GM12873 (cell line): ENCODE measurements around the gene FAM204A.
A peak's percentile ranks its signal among the peaks of the same experiment; 100 is the strongest.

Experiments
- TF ChIP-seq, protein P1 (sequence below): IDR thresholded peaks from 2 replicates; pipeline ENCODE4 v1.5.1; 2012; ENCODE audit warnings: low read depth, mild to moderate bottlenecking, moderate library complexity, low read length, control low read depth; ENCODE audit not compliant: insufficient read depth; ENCODE audit errors: missing control alignments

Gene FAM204A

DNA sequence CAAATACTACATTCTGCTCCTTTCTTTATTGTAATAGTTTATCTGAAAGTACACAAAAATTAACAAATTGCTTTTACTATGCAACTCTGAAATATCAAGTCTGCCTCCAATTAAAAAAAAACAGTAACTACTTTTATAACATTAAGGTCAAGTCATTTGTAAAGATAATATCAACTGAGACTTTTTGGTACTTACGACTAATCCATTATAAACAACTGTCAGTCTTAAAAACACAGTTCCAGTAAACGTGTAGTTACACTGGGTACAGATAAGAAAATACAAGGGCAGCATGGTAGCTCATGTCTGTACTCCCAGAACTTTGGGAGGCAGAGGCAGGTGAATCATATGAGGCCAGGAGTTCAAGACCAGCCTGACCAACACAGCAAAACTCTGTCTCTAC is 32.2 kb downstream of the FAM204A start:
- TF ChIP-seq, protein P1, sequence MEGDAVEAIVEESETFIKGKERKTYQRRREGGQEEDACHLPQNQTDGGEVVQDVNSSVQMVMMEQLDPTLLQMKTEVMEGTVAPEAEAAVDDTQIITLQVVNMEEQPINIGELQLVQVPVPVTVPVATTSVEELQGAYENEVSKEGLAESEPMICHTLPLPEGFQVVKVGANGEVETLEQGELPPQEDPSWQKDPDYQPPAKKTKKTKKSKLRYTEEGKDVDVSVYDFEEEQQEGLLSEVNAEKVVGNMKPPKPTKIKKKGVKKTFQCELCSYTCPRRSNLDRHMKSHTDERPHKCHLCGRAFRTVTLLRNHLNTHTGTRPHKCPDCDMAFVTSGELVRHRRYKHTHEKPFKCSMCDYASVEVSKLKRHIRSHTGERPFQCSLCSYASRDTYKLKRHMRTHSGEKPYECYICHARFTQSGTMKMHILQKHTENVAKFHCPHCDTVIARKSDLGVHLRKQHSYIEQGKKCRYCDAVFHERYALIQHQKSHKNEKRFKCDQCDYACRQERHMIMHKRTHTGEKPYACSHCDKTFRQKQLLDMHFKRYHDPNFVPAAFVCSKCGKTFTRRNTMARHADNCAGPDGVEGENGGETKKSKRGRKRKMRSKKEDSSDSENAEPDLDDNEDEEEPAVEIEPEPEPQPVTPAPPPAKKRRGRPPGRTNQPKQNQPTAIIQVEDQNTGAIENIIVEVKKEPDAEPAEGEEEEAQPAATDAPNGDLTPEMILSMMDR: no peak

DNA sequence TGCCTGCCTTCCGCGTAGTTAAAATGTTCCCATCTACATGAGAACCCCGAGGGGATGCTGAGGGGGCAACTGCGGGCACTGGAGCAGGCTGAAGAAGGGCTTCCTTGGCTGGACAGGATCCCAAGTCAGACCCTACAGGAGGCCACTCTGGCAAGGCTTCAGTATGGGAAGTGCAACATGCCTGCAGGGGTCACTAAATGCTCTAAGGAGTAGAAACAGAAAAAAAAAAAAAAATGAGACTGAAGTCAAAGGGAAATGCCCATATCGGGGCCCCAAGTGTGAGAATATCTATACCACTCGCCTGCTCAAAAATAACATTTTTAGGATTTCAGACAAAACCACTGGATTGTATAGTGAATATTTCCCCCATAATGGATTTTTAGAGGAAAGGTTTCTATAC is 33.5 kb downstream of the FAM204A start:
- TF ChIP-seq, protein P1: peak; percentile 12

DNA sequence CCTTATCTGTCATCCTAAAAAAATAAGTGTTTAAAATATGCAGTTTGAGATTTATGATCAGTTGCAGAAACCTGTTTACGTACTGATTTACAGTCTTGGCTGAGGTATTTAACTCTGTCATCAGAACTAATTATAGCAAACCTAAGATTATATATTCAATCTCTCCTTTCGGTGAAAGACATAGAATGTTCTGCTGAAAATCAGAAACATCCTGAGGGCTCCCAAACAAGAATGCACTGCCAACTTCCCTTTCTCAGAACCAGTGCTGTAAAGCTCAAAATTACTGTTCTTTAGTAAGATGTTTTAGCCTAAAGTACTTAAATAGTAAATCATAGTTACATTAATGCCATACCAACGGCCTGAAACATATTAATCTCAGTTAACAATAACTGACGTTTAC is 34.3 kb downstream of the FAM204A start:
- TF ChIP-seq, protein P1: no peak

DNA sequence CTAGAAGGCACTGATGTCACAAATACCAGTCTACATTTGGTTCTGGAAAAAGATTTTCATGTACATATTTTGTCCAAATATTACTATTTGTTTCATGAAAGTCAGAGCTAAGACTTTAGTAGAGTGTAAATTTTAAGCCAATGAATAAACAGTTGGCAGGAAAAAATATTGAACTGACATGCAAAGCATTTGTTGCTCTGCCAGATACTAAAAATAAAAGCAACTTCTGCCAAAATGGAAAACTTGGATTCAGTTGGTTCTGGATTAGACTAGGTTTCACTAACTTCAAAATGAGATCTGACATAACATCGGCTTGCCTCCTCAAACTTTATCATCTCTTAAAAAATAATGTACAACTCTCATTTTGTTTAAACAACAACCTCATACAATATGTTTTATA is 34.9 kb downstream of the FAM204A start:
- TF ChIP-seq, protein P1: no peak

DNA sequence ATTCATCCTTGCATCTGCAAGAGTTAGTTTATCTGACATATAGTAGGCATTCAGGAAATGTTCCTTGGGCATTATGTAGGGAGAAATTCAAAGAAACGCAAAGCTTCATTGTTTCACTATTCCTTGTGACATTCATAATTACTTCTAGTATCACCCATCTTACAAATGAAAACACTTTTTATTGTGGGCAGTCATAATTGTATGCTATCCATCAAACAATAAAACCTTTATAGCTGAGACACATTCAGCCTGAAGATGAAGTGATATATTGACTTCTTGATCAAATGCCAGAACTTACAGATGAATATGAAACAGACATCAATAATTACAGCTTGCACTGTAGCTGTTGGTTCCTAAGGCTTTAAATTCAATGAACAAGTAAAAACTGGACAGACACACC is 36.4 kb downstream of the FAM204A start:
- TF ChIP-seq, protein P1: no peak

DNA sequence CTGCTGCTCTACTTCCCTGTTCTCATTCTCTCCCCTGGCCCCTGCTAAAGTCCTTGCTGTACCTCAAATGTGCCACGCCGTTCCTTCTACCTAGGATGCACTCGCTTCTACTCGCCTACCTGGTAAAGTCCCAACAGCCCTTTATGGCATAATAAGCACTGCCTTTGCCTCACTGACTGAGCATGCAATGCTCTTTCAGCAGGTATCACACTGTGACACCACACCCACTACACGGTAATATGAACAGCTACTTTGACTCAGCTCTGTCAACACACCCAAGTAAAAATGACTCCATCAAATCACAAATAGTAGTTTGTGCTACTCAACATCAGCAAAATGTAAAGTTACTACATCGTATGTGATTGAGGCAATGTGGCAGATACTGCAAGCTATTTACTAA is 37.6 kb downstream of the FAM204A start:
- TF ChIP-seq, protein P1: no peak

DNA sequence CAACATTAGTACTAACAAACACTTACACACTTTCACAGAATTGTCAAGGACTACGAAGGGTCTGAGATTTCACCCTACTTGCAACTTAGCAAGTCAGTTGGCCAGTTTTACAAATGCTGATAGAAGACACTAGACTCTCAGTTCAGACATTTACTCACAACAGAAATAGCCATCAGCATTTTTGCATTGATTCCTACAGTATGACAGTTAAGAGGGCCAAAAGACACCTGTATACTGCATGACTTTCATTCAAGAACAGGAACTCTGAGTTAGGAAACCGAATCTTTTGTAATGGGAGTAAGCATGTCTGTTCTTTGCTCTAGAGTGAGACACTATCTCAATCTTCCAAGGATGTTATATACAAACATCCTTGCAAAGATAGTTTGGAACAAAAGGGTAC is 40.9 kb downstream of the FAM204A start:
- TF ChIP-seq, protein P1: no peak
